HG02870 (cell line): ENCODE measurements around the gene HTRA3.
"Not testable (repeated sequence)": the region's sequence is repeated elsewhere in the genome, so short reads cannot be mapped to it uniquely, and the experiment has no call there.

Experiments used
- ATAC-seq: cut with Tn5 transposase; IDR thresholded peaks from one replicate; pipeline ENCODE4 v1.9.1; 2021; ENCODE audit warnings: mild to moderate bottlenecking, moderate library complexity; ENCODE audit not compliant: unreplicated experiment

Gene HTRA3

GRCh38 chr4:8338351-8338961 lies 68.9 kb downstream of the HTRA3 start:
- ATAC-seq, result no peak

GRCh38 chr4:8340781-8341241 lies 71.3 kb downstream of the HTRA3 start:
- no peak for ATAC-seq

- not testable (repeated sequence) for ATAC-seq
Observed at GRCh38 chr4:8341281-8341680, 71.7 kb downstream of the HTRA3 start.

DNA sequence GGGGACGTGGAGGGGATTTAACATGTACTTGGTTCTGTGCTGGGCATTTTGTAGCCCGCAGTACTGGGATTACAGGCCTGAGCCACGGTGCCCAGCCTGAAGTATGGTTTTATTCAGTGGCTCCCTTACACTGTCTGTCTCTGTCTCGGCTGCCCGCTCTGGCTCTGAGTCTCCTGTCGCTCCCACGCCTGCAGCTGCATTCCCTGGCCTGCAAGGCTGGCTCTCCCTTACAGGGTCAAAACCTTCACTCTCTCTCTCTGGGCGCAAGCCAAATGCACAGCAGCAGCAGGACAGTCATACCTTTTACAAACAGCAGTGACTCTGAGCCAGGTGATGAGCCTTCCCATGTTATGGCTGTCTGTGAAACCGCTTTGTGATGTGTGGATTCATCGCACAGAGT lies 72.1 kb downstream of the HTRA3 start:
- no peak for ATAC-seq

DNA sequence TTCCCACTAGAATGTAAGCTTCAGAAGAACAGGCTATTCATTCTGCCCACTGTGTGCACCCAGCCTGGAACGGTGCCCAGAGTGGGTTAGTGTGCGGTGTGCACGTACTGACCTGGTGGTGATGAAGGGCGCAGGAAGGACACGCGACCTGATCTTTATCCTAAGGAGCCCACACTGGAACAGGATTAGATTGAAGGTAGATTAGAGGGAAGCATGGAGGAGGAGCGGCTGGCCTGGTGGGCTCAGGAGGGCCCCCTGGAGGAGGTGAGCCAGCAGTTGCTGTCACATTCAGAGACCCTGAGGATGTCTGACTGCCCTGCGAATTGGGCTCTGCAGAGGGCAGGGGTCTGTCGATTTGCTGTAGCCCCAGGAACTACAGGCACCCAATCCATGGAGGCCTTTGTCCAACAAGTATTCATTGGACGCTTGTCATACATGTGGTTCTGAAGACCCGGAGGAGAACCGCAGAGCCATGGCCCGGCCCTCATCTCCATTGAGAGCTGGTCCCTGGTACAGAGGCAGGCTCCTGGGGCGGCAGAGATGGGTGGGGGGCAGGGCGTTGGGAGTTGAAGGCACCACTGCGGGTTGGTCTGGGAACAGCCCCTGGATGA lies 73.2 kb downstream of the HTRA3 start:
- no peak for ATAC-seq

- ATAC-seq, result no peak
Observed at GRCh38 chr4:8343262-8343966, 73.9 kb downstream of the HTRA3 start.

- no peak for ATAC-seq
Observed at GRCh38 chr4:8343967-8344331, 74.4 kb downstream of the HTRA3 start.

GRCh38 chr4:8344377-8344776 lies 74.8 kb downstream of the HTRA3 start:
- no peak for ATAC-seq

- ATAC-seq, result no peak
Observed at GRCh38 chr4:8345053-8345945, 75.7 kb downstream of the HTRA3 start.

GRCh38 chr4:8345946-8346814 lies 76.6 kb downstream of the HTRA3 start:
- no peak for ATAC-seq

- ATAC-seq, result no peak
Observed at GRCh38 chr4:8346838-8347605, 77.5 kb downstream of the HTRA3 start.

- no peak for ATAC-seq
Observed at GRCh38 chr4:8347660-8348059, 78.1 kb downstream of the HTRA3 start.

- ATAC-seq, result no peak
Observed at GRCh38 chr4:8348071-8348470, 78.5 kb downstream of the HTRA3 start.

DNA sequence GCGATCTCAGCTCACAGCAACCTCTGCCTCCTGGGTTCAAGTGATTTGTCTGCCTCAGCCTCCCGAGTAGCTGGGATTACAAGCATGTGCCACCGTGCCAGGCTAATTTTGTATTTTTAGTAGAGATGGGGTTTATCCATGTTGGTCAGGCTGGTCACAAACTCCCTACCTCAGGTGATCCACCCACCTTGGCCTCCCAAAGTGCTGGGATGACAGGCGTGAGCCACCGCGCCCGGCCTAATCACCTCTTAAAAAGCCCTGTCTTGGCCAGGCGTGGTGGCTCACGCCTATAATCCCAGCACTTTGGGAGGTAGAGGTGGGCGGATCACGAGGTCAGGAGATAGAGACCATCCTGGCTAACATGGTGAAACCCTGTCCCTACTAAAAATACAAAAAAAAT lies 79.7 kb downstream of the HTRA3 start:
- ATAC-seq, result not testable (repeated sequence)

DNA sequence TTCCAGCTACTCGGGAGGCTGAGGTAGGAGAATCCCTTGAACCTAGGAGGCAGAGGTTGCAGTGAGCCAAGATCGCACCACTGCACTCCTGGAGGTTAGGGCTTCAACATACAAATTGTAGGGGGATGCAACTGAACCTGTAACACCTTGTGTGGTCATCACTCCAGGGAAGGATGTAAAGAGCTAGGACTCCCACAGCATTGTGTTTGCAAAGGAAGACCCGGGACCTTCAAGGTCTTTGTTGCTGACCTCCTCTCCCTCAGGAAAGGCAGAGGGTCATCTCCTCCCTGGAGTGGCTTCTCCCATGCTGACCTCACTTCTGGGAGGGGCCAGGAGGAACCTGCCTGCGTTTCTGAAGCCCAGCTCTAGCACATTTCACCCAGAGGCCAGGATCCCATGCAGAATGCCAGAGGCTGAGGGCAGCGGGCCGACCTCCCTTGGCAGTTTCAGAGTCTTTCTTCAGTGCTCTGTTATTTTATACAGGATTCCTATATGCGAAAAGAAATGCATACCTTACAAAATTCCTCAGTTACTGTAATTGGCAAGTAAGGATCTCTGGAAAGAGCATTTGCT lies 80.2 kb downstream of the HTRA3 start:
- no peak for ATAC-seq

GRCh38 chr4:8350352-8350751 lies 80.8 kb downstream of the HTRA3 start:
- no peak for ATAC-seq

DNA sequence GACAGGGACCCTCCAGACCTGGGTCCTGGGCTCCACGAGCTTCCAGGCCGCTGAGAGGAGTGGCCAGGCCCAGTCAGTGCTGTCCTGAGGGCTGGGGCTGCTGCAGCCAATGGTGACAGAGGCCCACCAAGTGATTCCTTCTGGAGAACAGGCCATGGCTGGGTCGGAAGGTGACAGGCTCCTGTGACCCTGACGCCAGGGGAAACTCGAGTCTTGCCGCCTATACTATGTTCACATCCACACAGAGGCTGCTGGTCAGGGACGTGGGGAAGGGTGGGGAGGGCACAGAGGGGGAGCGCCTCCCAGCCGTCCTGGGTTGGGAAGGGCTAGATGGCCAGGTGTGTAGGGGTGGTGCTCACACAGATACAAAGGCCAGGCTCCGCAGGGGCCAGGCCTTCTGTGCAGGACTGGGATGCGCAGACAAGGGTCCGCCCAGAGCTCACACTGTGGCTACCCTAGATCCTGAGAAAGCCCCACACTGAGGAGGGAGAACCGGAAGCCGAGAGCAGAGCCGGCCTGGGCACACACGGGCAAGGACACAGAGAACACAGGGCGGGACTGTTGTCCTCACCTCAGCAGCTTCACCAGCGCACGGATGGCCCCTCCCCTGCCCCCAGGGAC lies 81.4 kb downstream of the HTRA3 start:
- ATAC-seq, result no peak

GRCh38 chr4:8351931-8352367 lies 82.4 kb downstream of the HTRA3 start:
- no peak for ATAC-seq
